ENCODE measurements around the gene CCL26.
"Not testable (repeated sequence)": the region's sequence is repeated elsewhere in the genome, so short reads cannot be mapped to it uniquely, and the experiment has no call there.

Gene CCL26

GRCh38 chr7:75789361-75789924, 17.4 kb upstream of the CCL26 start:
- no peak for DNase-seq

GRCh38 chr7:75788154-75788847, 16.3 kb upstream of the CCL26 start:
- not testable (repeated sequence) for DNase-seq

- DNase-seq = not testable (repeated sequence)
Measured at GRCh38 chr7:75783058-75783457, 11.0 kb upstream of the CCL26 start.

GRCh38 chr7:75780647-75781273, 8.7 kb upstream of the CCL26 start:
- DNase-seq = not testable (repeated sequence)

- not testable (repeated sequence) for DNase-seq
Measured at GRCh38 chr7:75779516-75779915, 7.5 kb upstream of the CCL26 start.

- not testable (repeated sequence) for DNase-seq
Measured at GRCh38 chr7:75779035-75779434, 7.0 kb upstream of the CCL26 start.

GRCh38 chr7:75776295-75776971, 4.4 kb upstream of the CCL26 start:
- DNase-seq = no peak

- not testable (repeated sequence) for DNase-seq
Measured at GRCh38 chr7:75773958-75774357, 1.9 kb upstream of the CCL26 start.

GRCh38 chr7:75771224-75771623, 787 bp downstream of the CCL26 start:
- no peak for DNase-seq

GRCh38 chr7:75762350-75762917, 9.6 kb downstream of the CCL26 start:
- DNase-seq = peak; percentile 28

GRCh38 chr7:75761801-75762200, 10.2 kb downstream of the CCL26 start:
- not testable (repeated sequence) for DNase-seq

- DNase-seq = no peak
Measured at GRCh38 chr7:75758491-75758890, 13.5 kb downstream of the CCL26 start.

GRCh38 chr7:75757860-75758259, 14.2 kb downstream of the CCL26 start:
- no peak for DNase-seq

GRCh38 chr7:75756991-75757676, 14.9 kb downstream of the CCL26 start:
- DNase-seq = no peak

GRCh38 chr7:75756206-75756990, 15.6 kb downstream of the CCL26 start:
- no peak for DNase-seq

GRCh38 chr7:75743455-75743859, 28.6 kb downstream of the CCL26 start:
- no peak for DNase-seq

- no peak for DNase-seq
Measured at GRCh38 chr7:75740846-75741497, 31.0 kb downstream of the CCL26 start.

- DNase-seq = no peak
Measured at GRCh38 chr7:75739796-75740672, 32.0 kb downstream of the CCL26 start.

- DNase-seq = peak; percentile 94
Measured at GRCh38 chr7:75738975-75739795, 32.8 kb downstream of the CCL26 start.

Measured in NCI-H1105 (cell line).